Lower leg skin (tissue), 4 donors: ENCODE results near the gene RBM41. TPM values are rescaled to one million over a fixed set of nuclear protein-coding genes. Genes with fewer than 3 reads are reported as not detected.
"Not testable (repeated sequence)": the region's sequence is repeated elsewhere in the genome, so short reads cannot be mapped to it uniquely, and the experiment has no call there.

Source experiments
- DNase-seq, 2 donors: peaks; one replicate each; pipeline ENCODE4 v3.0.0-alpha.2; 2019; ENCODE audit warnings: low spot score in 2 of 2
- H3K4me3 ChIP-seq: fragments of 200-600 bp; sonication (generic); 2 replicates; pipeline ENCODE4 v1.5.1; 2017; ENCODE audit warnings: mild to moderate bottlenecking, low read depth; ENCODE audit not compliant: poor library complexity, severe bottlenecking
- CTCF ChIP-seq, 3 donors: fragments of 450-650 bp; IDR thresholded peaks; one replicate each; pipeline ENCODE4 v1.5.1; 2016; ENCODE audit warnings: antibody characterized with exemption in 3 of 3, mild to moderate bottlenecking in 3 of 3, moderate library complexity in 2 of 3
- POLR2A ChIP-seq, 2 donors: fragments of 450-650 bp; IDR thresholded peaks; one replicate each; pipeline ENCODE4 v1.6.1; 2016 to 2017; ENCODE audit warnings: antibody characterized with exemption in 2 of 2, mild to moderate bottlenecking in 1 of 2, moderate library complexity in 1 of 2
- WGBS, 2 donors: methylation state at CpG; one replicate each; pipeline ENCODE4 v1.1.5; 2018; 5-methylcytosine and 5-hydroxymethylcytosine counted together
- intact Hi-C: fragments of 100-400 bp; cut with DNase I; formaldehyde crosslinking; loops from one replicate; pipeline ENCODE4 v1.15.0; 2023; ENCODE audit warnings: low total_unique reads
- total RNA-seq, 4 donors: library from RNA; depleted of rRNA; stranded (reverse); fragments of >200 nt; gene quantifications; one replicate each; pipeline ENCODE4 v1.1.0, GENCODE V29; 2016

Gene RBM41
- total RNA-seq, 4 donors from 2014 or later: 10.5 to 23.5 (median 19.7) TPM

GRCh38 chrX:107117993-107118321, 665 bp downstream of the RBM41 start:
- peak overlapping the region; percentile 50 for H3K4me3 ChIP-seq
- TF ChIP-seq POLR2A (IDR thresholded peaks at IDR 0.05) (no peak), CTCF (IDR thresholded peaks at IDR 0.05) (no peak)
- intact Hi-C loops: no loop called here
- 0 to 43% methylated on average over 8 of the region's 8 CpGs for WGBS, 2 donors
- no peak for DNase-seq

- intact Hi-C loops: no loop called here
- 76 to 79% methylated on average over 1 of the region's 1 CpG for WGBS, 2 donors
- TF ChIP-seq CTCF (IDR thresholded peaks at IDR 0.05) (no peak), POLR2A (IDR thresholded peaks at IDR 0.05) (no peak)
- H3K4me3 ChIP-seq: no peak overlapping the region
- no peak for DNase-seq
Observed at GRCh38 chrX:107107459-107107858, 11.2 kb downstream of the RBM41 start.

GRCh38 chrX:107102980-107103379, 15.6 kb downstream of the RBM41 start:
- WGBS, 2 donors: 12 to 17% methylated on average over 1 of the region's 1 CpG
- no peak for TF ChIP-seq CTCF (IDR thresholded peaks at IDR 0.05)
- TF ChIP-seq POLR2A (IDR thresholded peaks at IDR 0.05): no peak
- DNase-seq: no peak
- H3K4me3 ChIP-seq: no peak overlapping the region
- intact Hi-C loops: no loop called here

GRCh38 chrX:107076158-107076557, 42.5 kb downstream of the RBM41 start:
- TF ChIP-seq POLR2A (IDR thresholded peaks at IDR 0.05) (no peak), CTCF (IDR thresholded peaks at IDR 0.05) (no peak)
- no peak for DNase-seq
- intact Hi-C loops: no loop called here
- WGBS, 2 donors: 91 to 98% methylated on average over 6 of the region's 6 CpGs
- H3K4me3 ChIP-seq: no peak overlapping the region

- DNase-seq, intact Hi-C loops, H3K4me3 ChIP-seq: not testable (repeated sequence)
- WGBS, 2 donors: 85% methylated on average over 3 of the region's 3 CpGs
Observed at GRCh38 chrX:107057731-107058130, 60.9 kb downstream of the RBM41 start.

- intact Hi-C loops: no loop called here
- no peak for TF ChIP-seq CTCF (IDR thresholded peaks at IDR 0.05)
- TF ChIP-seq POLR2A (IDR thresholded peaks at IDR 0.05): no peak
- WGBS, 2 donors: 78 to 88% methylated on average over 2 to 3 of the region's 3 CpGs
Observed at GRCh38 chrX:107054978-107055377, 63.6 kb downstream of the RBM41 start.

More at GRCh38 chrX:107054978-107055377, 63.6 kb downstream of the RBM41 start:
- no peak for DNase-seq
- H3K4me3 ChIP-seq: no peak overlapping the region
